Mucosa of rectum (tissue), 2 donors: Measurements from ENCODE around the gene KSR1.
A peak's percentile ranks its signal among the peaks of the same experiment; 100 is the strongest.

Experiments
- H3K27ac ChIP-seq, 2 donors: one replicate each; pipeline ENCODE4 v1.7.0; 2013; ENCODE audit warnings: inconsistent platforms in 2 of 2, low read depth in 2 of 2, low read length in 2 of 2
- H3K27me3 ChIP-seq, 2 donors: one replicate each; pipeline ENCODE4 v1.7.0; 2013; ENCODE audit warnings: low read length in 2 of 2; ENCODE audit not compliant: control insufficient read depth in 2 of 2, insufficient read depth in 2 of 2
- H3K36me3 ChIP-seq, 2 donors: one replicate each; pipeline ENCODE4 v1.7.0; 2013; ENCODE audit warnings: low read length in 2 of 2; ENCODE audit not compliant: control insufficient read depth in 2 of 2, insufficient read depth in 2 of 2
- H3K4me1 ChIP-seq, 2 donors: one replicate each; pipeline ENCODE4 v1.7.0; 2013; ENCODE audit warnings: low read length in 2 of 2, mild to moderate bottlenecking in 1 of 2; ENCODE audit not compliant: control insufficient read depth in 2 of 2, insufficient read depth in 2 of 2
- H3K4me3 ChIP-seq, 2 donors: one replicate each; pipeline ENCODE4 v1.7.0; 2013; ENCODE audit warnings: low read length in 2 of 2
- H3K9ac ChIP-seq, 2 donors: one replicate each; pipeline ENCODE4 v1.7.0; 2013; ENCODE audit warnings: low read length in 2 of 2, low read depth in 1 of 2, mild to moderate bottlenecking in 1 of 2
- H3K9me3 ChIP-seq, 2 donors: one replicate each; pipeline ENCODE4 v1.7.0; 2013; ENCODE audit warnings: low read length in 2 of 2; ENCODE audit not compliant: control insufficient read depth in 2 of 2
- donor health status: healthy.
- donor health status: Normal muscosa, but diverticular disease.

KSR1 gene

DNA sequence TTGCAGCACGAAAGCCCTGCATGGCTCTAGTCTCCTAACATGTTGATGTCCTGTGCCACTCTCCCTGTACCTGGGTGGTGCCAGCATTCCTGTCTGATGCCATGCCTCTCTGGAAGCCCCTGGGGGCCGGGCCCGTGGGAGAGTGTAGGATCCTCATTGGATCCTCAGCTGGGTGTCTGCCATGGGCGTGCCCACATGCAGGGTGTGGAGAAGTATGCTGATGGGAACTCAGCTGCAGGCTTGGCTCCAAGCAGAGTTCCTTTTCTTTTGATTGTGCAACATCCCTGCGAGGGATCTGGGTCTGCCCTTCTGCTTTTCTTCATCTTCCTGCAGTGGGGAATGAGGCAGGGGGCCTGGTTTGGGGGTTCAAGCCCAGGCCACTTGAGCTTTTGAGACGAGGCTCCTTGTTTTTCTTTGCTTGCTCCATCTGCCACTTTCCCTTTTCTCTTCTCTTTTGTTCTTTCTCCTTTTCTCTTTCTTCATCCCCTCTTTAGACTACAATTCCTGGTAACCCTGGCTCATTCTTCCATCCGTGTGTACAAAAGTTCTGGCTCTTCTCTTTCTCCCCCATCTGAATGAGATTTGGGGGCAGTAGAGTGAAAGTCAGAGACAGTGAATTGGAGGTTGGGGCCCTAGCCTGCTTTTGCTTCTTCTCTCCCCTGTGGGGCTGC, 32.9 kb downstream of the KSR1 start:
- Histone ChIP-seq H3K4me3 (no peak overlapping the region), H3K4me1 (peaks cover 5 to 20% of the 10 kb centered on the region in 2 donors), H3K9me3 (no peaks in the 10 kb centered on the region), H3K27ac (no peak overlapping the region), H3K27me3 (no peaks in the 10 kb centered on the region), H3K9ac (no peak overlapping the region), H3K36me3 (no peaks in the 10 kb centered on the region)

- H3K4me1 ChIP-seq: peaks cover 12 to 27% of the 10 kb centered on the region in 2 donors
Observed at GRCh38 chr17:27490391-27490790, 34.1 kb downstream of the KSR1 start.

GRCh38 chr17:27491713-27492190, 35.5 kb downstream of the KSR1 start:
- Histone ChIP-seq H3K27me3 (no peaks in the 10 kb centered on the region), H3K9ac (no peak overlapping the region), H3K4me1 (peaks cover 12 to 19% of the 10 kb centered on the region in 2 donors), H3K9me3 (no peaks in the 10 kb centered on the region), H3K36me3 (no peaks in the 10 kb centered on the region), H3K4me3 (no peak overlapping the region), H3K27ac (no peak overlapping the region)

More at GRCh38 chr17:27490391-27490790, 34.1 kb downstream of the KSR1 start:
- Histone ChIP-seq H3K36me3 (no peaks in the 10 kb centered on the region), H3K27ac (no peak overlapping the region), H3K4me3 (no peak overlapping the region), H3K9me3 (no peaks in the 10 kb centered on the region), H3K9ac (no peak overlapping the region), H3K27me3 (no peaks in the 10 kb centered on the region)

- Histone ChIP-seq H3K27me3 (no peaks in the 10 kb centered on the region), H3K4me1 (peaks cover 12 to 19% of the 10 kb centered on the region in 2 donors), H3K4me3 (no peak overlapping the region), H3K27ac (no peak overlapping the region), H3K9ac (no peak overlapping the region), H3K9me3 (no peaks in the 10 kb centered on the region), H3K36me3 (no peaks in the 10 kb centered on the region)
Observed at GRCh38 chr17:27492470-27492869, 36.2 kb downstream of the KSR1 start.

DNA sequence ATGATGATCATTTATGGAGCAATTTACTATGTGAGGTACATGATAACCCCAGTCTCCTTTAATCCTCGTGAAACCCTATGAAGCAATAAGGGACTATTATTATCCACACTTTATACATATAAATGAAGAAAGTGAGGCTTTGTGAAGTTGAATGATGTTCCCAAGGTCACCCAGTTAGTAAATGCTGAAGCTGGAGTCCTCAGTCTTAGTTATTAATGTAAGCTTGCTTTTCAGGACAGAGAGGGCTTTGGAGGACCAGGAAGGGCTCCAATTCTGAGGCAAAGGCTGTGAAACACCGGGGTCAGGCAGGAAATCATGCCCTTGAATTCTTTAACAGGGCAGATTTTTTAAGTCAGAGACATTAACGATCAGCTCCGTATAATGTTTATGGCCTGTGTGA, 36.8 kb downstream of the KSR1 start:
- no peaks in the 10 kb centered on the region for H3K9me3 ChIP-seq
- no peak overlapping the region for H3K4me3 ChIP-seq
- H3K27me3 ChIP-seq: no peaks in the 10 kb centered on the region
- H3K36me3 ChIP-seq: no peaks in the 10 kb centered on the region
- peaks cover 12 to 19% of the 10 kb centered on the region in 2 donors for H3K4me1 ChIP-seq
- no peak overlapping the region for H3K27ac ChIP-seq
- H3K9ac ChIP-seq: no peak overlapping the region

DNA sequence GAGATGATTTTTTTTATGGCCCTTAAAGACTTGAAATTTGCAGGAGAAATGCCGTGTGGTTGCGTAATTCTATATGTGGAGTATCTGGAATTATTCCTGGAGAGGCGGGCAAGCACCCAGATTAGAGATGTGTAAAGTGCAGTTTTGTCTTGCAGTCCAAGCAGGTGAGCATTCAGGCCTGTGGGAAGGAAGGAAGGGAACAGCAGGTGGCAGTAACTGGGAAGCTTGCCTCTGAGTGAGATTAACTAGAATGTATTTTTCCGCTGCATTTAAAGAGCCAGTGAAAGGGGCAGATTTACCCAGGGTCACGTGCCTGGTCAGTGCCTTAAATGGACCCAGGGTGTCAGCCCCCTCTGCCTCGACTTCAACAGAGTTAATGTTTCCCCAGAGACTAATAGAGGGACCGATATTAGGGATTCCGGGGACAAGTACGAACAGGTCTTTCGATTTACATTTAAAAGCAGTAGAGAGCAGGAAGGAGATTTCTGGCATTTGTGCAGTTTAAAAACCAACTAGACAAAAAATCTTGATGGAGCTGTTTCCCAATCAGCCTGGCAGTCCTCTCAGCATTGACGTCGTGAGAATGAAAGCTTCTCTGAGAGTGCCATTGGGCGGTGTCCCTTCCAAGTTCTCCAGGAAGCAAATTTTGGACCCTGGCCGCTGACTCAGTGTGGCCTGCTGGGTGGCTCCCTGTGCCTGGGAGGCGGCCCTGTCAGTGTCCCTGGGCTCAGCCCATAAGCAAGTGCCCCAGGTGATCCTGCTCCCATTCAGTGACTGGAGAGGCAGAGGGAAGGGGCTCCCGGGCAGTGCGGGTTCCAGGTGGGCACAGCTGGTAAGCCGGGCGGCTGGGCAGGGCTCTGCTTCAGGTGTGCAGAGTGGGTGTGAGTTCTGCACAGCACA, 38.2 kb downstream of the KSR1 start:
- Histone ChIP-seq H3K36me3 (no peaks in the 10 kb centered on the region), H3K4me3 (peak overlapping the region; percentile 69 to 70), H3K9ac (peak overlapping the region; percentile 63 to 72), H3K4me1 (peaks cover 12 to 18% of the 10 kb centered on the region in 2 donors), H3K27ac (peak overlapping the region; percentile 54 to 80), H3K27me3 (no peaks in the 10 kb centered on the region), H3K9me3 (no peaks in the 10 kb centered on the region)

DNA sequence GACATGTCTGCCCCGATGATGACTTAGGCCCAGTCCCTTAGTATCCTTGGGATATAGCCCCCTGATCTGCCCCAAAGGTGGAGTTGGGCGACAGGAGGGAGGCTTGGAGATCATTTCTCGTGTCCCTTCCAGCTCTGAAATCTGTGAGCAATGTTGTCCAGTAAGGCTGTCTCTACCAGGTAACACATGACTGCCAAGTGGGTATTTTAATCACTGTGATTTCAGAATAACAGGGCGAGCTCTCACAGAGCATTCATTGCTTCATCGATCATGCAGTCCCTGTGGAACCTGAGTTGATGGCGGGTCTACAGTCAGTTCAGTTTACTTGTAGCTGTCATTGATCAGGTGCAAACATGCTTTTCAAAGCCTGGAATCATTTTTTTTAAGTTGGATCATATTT, 39.2 kb downstream of the KSR1 start:
- no peaks in the 10 kb centered on the region for H3K9me3 ChIP-seq
- H3K27ac ChIP-seq: peak overlapping the region in 1 of 2 donors; percentile 54
- H3K27me3 ChIP-seq: no peaks in the 10 kb centered on the region
- peaks cover 12 to 18% of the 10 kb centered on the region in 2 donors for H3K4me1 ChIP-seq
- peak overlapping the region in 1 of 2 donors; percentile 69 for H3K4me3 ChIP-seq
- peak overlapping the region; percentile 9 to 52 for H3K9ac ChIP-seq
- no peaks in the 10 kb centered on the region for H3K36me3 ChIP-seq

- Histone ChIP-seq H3K9ac (no peak overlapping the region), H3K36me3 (no peaks in the 10 kb centered on the region), H3K9me3 (no peaks in the 10 kb centered on the region), H3K27ac (no peak overlapping the region), H3K4me1 (peaks cover 12 to 18% of the 10 kb centered on the region in 2 donors), H3K4me3 (no peak overlapping the region), H3K27me3 (no peaks in the 10 kb centered on the region)
Observed at GRCh38 chr17:27496005-27496404, 39.8 kb downstream of the KSR1 start.

GRCh38 chr17:27496437-27496943, 40.2 kb downstream of the KSR1 start:
- Histone ChIP-seq H3K9me3 (no peaks in the 10 kb centered on the region), H3K36me3 (no peaks in the 10 kb centered on the region), H3K4me1 (peaks cover 12 to 18% of the 10 kb centered on the region in 2 donors), H3K27ac (no peak overlapping the region), H3K27me3 (no peaks in the 10 kb centered on the region), H3K9ac (no peak overlapping the region), H3K4me3 (no peak overlapping the region)

DNA sequence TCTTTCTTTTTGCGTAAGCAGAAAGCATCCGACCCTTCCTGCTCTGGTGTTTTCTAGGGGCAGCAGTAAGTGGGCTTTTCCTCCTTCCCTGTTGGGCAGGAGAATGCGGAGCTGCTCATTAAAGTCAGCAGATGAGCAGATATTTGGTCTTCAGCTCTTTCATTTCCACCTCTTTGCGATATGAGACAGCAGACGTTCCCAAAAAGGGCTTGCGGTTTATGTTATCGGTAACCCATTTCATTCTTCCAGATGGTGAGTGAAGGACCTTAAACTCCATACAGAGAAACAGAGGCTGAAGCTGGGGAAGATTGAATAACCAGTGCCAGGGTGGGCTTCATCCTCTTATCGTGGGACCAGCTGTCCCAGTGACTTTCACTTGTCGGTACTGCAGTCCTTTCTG, 40.7 kb downstream of the KSR1 start:
- no peak overlapping the region for H3K4me3 ChIP-seq
- H3K27me3 ChIP-seq: no peaks in the 10 kb centered on the region
- H3K36me3 ChIP-seq: no peaks in the 10 kb centered on the region
- no peak overlapping the region for H3K9ac ChIP-seq
- H3K9me3 ChIP-seq: no peaks in the 10 kb centered on the region
- H3K27ac ChIP-seq: no peak overlapping the region
- H3K4me1 ChIP-seq: peaks cover 12 to 18% of the 10 kb centered on the region in 2 donors
